Suppressor macrophage treated with lipopolysaccharide for 1 hour (primary cell): ENCODE data around the gene MYH6.
"Not testable (repeated sequence)": the region's sequence is repeated elsewhere in the genome, so short reads cannot be mapped to it uniquely, and the experiment has no call there.

Source experiments
- DNase-seq, 3 donors: peaks; one replicate each; pipeline ENCODE4 v3.0.0-alpha.2; 2020 to 2022

Gene MYH6

DNA sequence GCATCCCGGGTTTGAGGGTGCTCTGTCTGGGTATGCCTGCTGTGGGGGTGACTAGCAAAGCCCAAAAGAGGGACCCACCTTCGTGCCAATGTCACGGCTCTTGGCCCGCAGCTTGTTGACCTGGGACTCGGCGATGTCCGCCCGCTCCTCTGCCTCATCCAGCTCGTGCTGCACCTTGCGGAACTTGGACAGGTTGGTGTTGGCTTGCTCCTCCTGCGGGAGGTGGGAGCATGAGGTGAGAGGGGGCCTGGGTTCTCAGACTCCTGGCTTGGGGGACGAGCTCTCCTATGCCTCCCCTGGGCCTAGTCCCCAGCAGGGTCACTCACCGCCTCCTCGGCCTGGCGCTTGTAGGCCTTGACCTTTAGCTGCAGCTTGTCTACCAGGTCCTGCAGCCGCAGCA is 5.6 kb upstream of the MYH6 start:
- no peak for DNase-seq

DNA sequence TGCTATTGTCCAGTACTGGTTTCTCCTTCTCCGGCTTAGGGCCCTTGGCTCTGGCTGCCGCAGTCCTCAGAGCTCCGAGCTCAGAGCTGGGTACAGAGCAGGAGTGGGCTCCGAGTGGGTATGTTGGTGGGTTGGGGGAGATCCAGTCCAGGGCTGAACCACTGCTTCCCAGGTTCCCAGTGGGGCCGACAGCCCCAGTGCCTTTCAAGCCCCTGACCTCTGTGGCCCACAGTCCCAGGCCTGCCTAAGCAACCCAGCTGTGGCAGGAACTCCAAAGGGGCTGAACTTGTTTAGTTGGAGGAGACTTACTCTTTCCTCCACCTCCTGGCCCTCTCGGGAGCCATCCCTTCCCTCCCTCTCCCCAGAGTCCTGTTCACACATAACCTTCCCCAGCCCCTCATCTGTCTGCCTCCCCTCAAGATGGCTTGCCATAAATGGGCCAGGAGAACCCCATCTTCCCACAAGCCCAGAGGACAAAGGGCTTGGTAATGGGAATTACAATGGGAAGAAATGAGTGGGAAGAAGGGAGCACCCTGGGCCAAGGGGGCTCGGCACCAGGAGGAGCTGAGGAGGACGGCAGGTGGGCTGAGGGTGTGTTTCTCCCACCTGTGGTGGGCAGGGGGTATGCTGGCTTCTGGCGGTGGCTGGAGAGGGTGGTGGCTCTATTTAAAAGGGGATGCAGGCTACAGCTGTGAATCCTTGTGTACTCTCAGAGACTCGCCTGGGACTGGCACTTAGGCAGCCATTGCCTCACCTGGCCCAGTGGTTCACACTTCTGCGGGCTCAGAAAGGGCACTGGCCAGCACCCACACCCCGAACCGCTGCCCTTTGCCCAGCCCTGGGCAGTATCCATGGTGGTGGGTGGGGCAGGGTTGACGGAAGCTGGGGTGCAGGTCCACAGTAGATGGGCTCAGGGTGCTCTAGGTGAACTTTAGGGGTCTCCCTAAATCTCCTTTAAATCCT is 3.8 kb upstream of the MYH6 start:
- no peak for DNase-seq

DNA sequence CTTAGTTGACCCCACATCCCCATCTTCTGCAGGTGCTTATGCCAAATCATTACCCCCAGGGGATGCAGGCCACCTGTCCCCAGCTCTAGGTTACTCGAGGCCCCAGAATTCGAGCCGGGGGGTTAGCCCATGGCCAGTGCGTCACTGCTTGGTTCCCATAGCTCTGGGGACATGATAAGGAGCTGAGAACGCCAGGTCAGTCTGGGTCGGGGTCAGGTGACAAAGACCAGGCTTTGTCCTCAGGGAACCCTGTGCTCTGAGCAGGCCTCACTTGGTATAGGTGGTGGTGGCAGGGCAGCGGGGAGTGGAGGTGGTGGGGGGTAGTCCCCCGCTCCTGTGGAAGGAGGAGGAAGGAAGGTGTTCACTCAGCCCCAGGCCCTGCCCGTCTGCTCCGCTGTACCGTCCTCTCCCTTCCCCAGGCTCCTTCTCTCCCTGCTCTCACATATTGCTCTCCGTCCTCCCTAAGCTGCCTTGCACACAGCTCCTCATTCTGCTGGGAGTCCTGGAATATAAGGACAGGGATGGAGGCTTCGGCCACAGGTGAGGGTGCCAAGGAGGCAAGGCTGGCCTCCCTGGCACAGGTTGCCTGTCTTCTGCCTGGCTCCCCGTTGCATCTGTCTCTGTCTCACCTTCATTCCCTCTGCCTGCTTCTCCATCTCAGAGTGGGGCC is 2.0 kb upstream of the MYH6 start:
- no peak for DNase-seq

DNA sequence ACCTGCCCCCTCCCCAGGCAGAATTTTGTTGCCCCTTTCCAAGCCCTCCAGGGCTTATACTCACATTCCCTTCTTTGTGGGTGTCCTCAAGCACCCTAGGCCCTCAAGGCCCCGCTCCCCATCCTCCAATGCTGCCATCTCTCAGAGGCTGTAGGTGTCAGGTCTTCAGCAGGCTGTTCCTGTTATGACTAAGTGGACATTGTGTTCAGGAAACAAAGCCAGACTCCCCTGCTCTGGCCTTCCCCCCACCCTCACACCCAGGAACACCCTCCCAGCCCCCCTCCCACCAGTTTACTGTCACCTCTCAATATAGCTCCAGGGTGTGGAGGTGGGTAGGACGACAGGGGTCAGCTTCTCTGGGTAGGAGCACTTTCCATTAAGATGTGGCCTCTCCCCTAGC is 1.4 kb upstream of the MYH6 start:
- DNase-seq: no peak

DNA sequence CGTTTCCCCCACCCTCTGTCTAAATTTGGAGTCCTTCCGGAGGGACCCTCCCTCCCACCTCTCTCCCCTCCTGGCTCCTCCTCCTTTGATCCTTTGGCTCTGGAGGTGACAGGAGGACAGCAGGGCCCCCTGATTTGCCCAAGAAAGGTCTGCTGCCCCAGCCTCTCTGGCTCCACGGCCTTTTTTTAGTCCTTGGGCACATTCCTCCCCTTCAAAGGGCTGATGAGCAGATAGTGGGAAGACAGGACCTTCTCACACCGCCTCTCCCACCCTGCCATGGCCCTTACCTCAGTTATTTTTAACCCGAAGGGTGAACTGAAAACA is 196 bp upstream of the MYH6 start:
- no peak for DNase-seq

DNA sequence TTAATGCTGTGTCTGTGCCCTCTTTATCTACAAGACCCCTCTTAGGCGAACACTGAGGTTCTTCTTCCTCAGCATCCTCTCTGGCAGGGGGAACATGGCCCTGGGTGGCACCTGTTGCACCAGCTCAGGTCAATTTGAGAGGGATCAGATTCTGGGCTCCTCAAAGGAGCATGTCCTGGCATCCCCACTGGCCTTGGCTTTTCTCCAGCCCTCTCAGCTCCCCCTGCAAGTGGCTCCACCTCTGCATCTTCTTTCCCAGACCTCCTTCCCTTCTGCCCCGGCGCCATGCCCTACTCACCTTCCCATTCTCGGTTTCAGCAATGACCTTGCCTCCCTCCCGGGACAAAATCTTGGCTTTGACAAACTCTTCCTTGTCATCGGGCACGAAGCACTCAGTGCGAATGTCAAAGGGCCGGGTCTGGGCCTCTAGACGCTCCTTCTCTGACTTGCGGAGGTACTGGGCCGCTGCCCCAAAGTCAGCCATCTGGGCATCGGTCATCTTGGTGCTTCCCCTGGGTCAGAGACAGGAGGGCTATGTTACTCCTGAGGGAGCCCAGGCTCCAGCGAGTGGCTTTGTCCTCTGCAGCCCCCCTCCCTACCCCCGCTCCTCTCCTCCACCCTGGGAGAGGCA is 1.2 kb downstream of the MYH6 start:
- no peak for DNase-seq

DNA sequence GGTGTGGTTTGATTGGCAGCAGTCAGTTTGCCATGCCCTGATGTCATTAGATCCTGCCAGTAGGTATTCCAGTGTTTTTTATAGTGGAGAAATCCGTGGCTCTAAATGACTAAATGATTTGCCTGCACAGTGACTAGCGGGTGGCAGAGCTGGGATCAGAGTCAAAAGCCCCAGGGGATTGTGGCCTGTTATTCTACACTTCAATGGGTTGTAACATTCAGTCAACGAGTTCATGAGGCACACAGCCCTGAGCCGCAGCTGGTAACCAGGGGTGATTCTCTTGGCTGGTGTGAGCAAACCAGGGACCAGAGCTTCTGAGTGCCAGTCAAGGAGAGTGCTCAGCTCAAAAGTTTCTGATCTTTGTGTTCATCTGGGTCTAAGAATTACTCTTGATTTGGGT is 1.8 kb downstream of the MYH6 start:
- DNase-seq: no peak

DNA sequence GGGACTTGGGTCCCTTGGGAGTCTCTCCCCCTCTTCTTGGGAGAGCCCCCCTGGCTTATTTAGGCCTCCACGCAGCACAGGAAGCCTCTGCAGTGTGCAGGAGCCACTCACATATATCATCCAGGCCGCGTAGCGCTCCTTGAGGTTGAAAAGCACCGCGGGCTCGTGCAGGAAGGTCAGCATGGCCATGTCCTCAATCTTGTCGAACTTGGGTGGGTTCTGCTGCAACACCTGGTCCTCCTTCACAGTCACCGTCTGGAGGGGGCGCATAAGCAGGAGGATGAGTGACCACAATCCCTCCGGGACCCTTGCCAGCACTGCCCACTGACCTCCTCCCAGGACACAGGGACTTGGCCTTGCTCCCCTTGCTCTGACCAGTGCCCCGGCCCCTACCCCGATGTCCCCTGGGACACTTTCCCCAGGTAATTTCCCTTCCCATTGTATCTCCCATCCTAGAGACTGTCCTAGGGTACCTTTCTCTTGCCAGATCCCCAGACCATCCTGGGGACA is 2.5 kb downstream of the MYH6 start:
- no peak for DNase-seq

DNA sequence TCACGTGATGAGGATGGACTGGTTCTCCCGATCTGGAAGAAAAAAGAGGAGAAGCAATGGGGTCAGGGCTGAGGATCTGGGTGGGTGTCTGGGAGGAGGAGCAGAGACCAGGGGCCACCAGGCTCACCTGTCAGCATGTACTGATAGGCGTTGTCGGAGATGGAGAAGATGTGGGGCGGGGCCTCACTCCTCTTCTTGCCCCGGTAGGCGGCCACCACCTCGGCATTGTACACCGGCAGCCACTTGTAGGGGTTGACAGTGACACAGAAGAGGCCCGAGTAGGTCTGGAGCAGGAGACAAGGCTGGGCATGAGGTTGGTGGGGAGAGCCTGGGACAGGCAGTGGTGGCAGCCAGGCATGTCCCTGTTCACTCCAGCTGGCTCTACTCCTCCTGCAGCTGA is 3.0 kb downstream of the MYH6 start:
- DNase-seq: no peak

DNA sequence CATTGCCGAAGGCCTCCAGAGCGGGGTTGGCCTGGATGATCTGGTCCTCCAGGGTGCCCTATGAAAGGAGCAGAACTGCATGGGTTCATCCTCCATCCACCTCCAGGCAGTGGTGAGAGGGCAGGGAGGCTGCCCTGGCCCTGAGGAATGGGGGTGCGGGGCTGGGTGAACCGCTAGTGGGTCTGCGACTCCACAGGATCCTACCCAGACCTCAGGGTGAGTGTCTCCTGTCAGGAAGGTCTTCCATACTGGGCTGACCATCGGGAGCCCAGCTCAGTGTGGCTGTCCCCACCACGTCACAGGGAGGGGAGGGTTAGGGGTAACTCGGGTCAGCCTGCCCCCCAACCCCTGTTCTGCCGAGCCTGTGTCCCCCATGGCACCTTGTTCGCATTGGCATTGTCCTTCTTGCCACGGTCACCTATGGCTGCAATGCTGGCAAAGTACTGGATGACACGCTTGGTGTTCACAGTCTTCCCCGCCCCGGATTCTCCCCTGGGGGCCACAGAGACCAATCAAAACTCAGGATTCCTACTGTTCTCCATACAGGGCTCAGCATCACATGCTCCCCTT is 3.7 kb downstream of the MYH6 start:
- no peak for DNase-seq

DNA sequence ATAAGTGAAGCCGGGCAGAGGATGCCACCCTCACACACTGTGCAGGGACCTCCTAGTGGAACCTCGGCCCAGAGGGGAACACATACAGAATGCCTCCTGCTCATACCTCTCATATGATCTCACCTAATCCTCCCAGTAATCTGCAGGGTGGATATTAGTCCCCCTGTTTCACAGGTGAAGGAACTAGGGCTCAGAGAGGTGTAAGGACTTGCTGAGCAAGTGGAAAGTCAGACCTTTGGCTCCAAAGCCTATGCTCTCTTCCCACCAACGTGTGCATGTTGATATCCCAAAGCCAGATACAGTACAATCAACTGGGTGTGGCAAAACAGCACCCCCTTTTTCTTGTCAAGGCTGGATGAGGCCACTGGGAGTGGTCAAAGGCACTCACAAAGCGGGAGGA is 4.2 kb downstream of the MYH6 start:
- no peak for DNase-seq

DNA sequence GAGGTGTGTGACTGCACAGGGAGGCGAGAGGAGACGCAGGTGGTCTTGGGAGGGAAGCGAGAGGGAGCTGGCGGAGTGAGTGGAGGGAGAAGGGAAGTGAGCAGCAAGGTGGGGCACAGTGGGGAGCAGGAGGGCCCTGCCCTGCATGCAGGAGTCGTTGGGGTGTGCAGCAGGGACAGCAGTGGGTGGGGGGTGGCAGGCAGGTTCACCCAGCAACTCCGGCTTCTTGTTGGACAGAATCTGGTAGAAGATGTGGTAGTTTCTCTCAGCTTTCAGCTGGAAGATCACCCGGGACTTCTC is 5.0 kb downstream of the MYH6 start:
- no peak for DNase-seq

DNA sequence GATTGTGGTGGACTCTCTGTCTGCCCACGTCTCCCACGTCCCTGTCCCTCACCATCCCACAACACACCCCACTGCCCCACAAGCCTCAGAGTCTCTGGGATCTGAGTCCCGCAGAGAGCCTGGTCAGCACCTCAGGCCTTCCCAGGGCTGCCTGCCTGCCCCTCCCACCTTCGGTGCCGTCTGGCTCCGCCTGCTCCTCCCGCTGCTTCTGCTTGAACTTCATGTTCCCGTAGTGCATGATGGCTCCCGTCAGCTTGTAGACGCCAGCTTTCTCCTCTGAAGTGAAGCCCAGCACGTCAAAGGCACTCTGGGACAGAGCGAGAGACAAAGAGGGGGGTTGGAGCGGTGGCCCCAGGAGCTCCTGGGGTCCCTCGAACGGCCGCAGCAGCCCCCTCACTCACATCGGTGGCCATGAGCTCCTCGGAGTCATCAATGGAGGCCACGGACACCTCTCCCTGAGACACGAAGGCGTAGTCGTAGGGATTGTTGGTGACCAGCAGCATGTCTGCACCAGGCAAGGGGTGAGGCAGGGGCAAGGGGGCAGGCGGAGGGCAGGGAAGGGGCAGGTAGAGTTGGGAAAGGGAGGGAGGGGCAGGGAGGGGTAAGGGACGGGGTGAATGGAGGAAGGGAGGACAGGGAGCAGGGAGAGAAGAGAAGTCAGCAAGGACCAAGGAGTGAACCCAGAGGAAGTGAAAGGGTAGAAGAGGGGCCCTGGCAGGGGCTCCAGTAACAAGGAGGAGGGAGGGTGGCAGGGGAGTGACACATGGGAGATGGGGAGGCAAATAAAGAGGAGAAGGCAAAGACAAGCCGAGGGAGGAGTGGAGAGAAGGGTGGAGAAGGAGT is 5.6 kb downstream of the MYH6 start:
- DNase-seq: no peak

DNA sequence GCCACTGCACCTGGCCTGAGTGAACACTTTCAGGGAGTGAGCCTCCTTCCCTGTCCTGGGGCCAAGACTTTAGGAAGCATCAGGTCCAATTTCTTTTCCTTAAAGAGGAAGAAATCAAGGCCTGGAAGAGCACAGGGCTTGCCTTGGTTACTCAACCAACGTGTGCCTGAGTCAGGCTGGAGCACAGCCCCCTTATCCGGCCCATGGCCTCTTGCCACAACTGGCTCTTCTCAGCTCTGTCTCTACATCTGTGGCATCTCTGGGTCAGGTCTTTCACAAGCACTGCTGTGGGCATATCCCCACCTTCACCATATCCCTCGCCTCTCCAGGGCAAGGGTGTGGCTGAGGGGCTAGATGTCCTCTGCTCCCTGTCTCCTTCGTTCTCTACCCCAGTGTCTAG is 6.8 kb downstream of the MYH6 start:
- peak; percentile 52 to 65 (median 61) for DNase-seq

DNA sequence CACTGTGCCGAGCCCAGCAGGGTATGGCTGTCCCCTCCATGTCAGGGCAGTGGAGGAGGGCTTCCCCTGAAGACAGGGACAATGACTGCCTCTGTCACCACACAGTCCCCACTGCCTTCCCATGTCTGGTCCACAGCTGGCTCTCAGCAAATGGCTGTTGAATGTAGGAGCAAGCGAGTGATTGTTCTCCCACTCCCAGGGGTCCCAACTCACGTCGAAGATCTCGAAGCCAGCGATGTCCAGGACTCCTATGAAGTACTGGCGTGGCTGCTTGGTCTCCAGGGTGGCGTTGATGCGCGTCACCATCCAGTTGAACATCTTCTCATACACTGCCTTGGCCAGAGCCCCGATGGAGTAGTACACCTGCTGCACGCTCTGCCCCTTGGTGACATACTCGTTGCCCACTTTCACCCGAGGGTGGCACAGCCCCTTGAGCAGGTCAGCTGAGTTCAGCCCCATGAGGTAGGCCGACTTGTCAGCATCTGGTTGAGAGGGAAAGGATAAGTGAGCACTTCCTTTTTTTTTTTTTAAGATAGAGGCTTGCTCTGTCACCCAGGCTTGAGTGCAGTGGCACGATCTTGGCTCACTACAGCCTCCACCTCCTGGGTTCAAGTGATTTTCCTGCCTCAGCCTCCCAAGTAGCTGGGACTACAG is 7.5 kb downstream of the MYH6 start:
- peak in 2 of 3 donors; percentile 39 to 41 for DNase-seq

DNA sequence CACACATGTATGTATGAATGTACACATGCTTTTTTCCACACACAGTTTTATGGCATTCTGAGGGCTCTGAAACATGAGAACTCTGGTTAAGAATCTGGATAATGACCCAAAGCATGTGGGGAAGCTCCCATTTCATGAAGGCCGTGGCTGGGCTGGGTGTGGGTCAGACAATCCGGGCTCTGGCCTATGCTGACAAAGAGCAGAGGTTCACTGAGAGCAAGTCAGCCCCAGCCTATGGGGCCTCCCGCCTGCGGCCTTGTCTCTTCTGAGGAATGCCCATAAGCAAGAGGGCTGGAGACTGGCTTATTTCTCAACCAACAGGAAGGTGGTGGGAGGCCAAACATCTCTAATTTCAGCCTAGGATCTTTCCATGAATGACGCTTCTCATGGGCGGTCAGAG is 8.5 kb downstream of the MYH6 start:
- DNase-seq: peak in 1 of 3 donors; percentile 3

DNA sequence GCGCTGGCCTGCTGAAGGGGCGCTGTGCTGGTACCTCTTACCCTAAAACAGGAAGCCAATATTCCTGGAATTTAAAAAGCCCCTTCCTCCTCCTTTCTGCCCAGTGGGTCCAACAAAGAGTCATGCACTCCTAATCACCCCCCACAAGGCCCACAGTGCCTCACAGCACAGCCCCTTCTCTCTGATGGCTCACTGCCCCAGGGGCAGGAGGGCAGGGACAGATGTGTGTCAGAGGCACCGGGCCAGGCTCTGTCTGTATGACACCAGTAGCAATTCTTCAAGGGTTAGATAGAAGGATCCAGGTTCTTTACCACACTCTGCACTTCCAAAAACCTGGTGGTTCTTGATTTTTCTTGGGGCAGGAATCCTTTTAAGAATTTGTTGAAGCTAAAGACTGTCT is 8.9 kb downstream of the MYH6 start:
- DNase-seq: no peak

DNA sequence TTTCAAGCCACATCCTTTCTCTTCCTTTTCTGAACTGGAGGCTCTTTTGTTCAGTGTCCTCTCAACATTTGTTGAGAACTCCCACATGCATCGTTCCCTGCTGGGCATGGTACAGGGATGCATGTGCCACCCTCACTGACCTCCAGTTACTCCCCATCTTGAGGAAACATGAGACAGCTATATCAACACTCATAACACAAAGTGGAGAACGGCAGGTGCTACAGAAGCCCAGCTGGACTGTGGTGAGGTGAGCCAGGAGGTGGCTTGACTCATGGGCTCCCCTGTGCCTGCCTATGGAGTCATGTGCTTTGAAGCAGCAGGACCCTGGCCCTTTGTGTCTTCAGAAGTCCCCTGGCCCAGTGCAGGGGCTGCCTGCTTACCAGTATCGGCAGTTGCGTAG is 9.7 kb downstream of the MYH6 start:
- no peak for DNase-seq

DNA sequence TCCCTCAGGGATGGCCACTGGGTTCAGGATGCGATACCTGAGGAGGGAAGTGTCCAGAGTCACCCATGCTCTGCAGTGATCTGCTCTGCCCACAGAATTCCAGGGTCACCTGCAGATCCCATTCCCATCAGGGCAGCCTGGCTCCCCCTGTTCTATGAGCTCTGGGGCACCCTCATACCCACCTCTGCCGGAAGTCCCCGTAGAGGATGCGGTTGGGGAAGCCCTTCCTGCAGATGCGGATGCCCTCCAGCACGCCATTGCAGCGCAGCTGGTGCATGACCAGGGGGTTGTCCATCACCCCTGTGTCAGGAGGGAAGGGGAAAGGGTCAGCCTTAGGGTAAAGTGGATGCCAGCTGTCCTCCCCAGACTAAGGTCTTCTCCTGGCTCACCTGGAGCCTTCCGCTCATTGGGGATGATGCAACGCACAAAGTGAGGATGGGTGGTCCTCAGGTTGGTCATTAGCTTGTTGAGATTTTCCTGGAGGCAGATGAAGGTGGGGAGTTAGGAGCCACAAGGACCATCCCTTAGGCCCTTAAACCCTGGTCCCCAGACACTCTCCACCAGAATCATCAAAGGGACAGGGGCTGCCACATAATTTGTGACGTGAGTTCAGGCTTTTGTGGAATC is 11.2 kb downstream of the MYH6 start:
- no peak for DNase-seq

DNA sequence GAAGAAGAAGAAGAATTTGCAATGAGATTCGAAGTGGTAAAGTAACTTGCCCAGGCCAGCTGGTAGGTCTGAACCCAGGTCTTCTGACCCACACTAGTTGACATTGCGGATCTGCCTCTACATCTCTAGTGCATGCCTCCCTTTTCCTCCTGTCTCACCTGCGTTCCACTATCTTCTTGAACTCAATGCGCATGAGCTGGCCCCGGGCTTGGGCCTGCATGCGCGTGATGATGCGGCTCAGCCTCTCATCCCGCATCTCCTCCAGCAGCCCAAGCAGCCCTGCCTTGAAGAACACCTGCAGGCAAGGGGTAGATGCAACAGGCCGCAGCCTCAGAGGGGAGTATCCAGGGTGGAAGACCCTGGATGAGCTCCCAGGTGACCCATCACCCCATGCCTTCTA is 11.9 kb downstream of the MYH6 start:
- no peak for DNase-seq

DNA sequence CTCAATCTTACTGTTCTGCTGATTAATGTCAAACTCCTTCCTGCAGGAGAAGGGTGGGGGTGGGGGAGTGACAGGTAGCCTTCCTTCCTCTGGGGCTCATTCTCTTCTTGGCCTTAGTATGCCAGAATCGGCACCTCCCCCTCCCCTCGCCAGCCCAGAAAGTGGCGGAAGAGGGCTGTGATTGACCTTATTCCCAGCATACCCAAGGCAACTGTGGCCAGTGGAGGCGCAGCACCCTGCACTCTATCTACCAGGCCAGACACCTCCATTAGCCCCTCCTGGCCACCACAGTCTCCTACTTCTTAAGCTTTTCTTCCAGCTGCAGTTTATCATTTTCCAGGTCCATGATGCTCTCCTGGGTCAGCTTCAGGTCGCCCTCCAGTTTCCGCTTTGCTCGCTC is 15.5 kb downstream of the MYH6 start:
- DNase-seq: no peak

DNA sequence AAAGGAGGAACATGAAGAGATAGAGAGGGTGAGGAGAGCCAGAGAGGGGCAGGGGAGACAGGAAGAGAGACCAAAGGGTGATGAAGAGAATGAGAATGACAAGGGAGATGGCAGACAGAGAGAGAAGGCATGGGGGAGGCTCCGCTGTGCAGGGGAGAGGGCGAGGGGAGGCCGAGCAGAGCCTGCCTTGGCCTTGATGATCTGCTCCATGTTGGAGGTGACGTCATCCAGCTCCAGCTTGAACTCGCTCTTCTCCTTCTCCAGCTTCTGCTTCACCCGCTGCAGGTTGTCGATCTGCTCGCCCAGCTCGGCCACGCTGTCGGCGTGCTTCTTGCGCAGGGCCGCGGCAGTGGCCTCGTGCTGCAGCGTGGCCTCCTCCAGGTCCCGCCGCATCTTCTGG is 18.2 kb downstream of the MYH6 start:
- not testable (repeated sequence) for DNase-seq
